ENCODE results near the gene TCF12. TPM values are rescaled to one million over a fixed set of nuclear protein-coding genes. Genes with fewer than 3 reads are reported as not detected.
"Not testable (repeated sequence)": the region's sequence is repeated elsewhere in the genome, so short reads cannot be mapped to it uniquely, and the experiment has no call there.

Gene TCF12
- polyA plus RNA-seq, 3 donors: 8.2 to 20.1 (median 16.6) TPM

DNA sequence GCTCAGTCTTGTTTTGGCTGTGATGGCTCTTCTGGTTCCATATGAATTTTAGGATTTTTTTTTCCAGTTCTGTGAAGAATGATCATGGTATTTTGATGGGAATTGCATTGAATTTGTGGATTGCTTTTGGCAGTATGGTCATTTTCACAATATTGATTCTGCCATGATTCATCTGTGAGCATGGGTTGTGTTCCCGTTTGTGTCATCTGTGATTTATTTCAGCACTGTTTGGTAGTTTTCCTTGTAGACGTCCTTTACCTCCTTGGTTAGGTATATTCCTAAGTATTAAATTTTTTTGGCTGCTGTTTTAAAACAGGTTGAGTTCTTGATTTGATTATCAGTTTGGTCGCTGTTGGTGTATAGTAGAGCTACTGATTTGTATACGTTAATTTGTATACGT, 18.5 kb downstream of the TCF12 start:
- WGBS, 3 donors: 85 to 95% (median 93%) methylated on average over 5 of the region's 5 CpGs
- H3K27ac ChIP-seq (ENCODE audit: low read depth, low read length): no peak overlapping the region

DNA sequence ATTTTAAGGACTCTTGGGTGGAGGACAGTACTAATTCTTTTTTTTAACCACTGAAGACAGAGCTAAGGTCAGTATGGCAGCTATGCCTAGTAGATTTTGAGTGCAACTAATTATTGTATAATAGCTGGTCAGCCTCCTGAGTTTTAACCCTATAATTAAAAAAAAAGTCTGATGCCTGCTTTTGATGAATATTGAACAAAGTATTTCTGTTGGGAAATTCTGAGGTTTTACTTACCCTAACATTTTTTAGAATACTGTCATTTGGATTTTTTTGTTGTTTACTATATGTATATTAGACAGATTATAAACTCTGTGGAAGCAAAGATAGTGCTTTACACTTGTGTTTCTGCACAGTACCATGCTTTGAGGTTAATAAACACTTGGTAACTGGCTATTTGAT, 20.8 kb downstream of the TCF12 start:
- no peak overlapping the region for H3K27ac ChIP-seq (ENCODE audit: low read depth, low read length)

GRCh38 chr15:56940388-56940787, 21.9 kb downstream of the TCF12 start:
- no peak overlapping the region for H3K27ac ChIP-seq (ENCODE audit: low read depth, low read length)

DNA sequence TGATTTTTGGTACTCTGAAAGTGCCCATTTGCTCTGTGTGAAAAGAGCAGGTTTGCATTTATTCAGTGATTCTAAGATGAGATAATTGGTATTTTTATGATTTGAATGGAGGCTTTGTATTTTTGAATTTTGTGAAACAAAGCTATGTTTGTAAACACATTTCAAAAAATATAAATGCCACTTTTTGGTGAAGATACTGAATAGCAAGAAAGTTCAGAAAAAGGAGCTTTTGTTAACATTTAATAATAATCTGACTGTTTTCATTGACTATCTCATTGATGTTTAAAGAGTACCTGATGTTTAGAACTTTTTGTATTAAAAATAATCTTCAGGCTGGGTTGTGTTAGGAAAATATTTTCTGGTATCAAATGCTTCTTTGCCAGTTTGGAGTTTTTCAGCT, 23.7 kb downstream of the TCF12 start:
- no peak overlapping the region for H3K27ac ChIP-seq (ENCODE audit: low read depth, low read length)

GRCh38 chr15:56943403-56943802, 25.0 kb downstream of the TCF12 start:
- 68 to 98% (median 84%) methylated on average over 1 of the region's 1 CpG for WGBS, 3 donors

GRCh38 chr15:56944485-56944884, 26.0 kb downstream of the TCF12 start:
- no peak overlapping the region for H3K27ac ChIP-seq (ENCODE audit: low read depth, low read length)
- WGBS, 3 donors: 26 to 90% (median 85%) methylated on average over 1 of the region's 1 CpG

More at GRCh38 chr15:56943403-56943802, 25.0 kb downstream of the TCF12 start:
- H3K27ac ChIP-seq (ENCODE audit: low read depth, low read length): no peak overlapping the region

- 95 to 100% (median 97%) methylated on average over 3 of the region's 3 CpGs for WGBS, 3 donors
Observed at GRCh38 chr15:56946150-56946549, 27.7 kb downstream of the TCF12 start.

GRCh38 chr15:56948000-56948763, 29.7 kb downstream of the TCF12 start:
- 91 to 95% (median 93%) methylated on average over 6 of the region's 6 CpGs for WGBS, 3 donors
- no peak overlapping the region for H3K27ac ChIP-seq (ENCODE audit: low read depth, low read length)

More at GRCh38 chr15:56946150-56946549, 27.7 kb downstream of the TCF12 start:
- no peak overlapping the region for H3K27ac ChIP-seq (ENCODE audit: low read depth, low read length)

GRCh38 chr15:56948764-56949101, 30.3 kb downstream of the TCF12 start:
- 92 to 96% (median 94%) methylated on average over 1 of the region's 1 CpG for WGBS, 3 donors
- H3K27ac ChIP-seq (ENCODE audit: low read depth, low read length): no peak overlapping the region

- WGBS, 3 donors: 97 to 99% (median 98%) methylated on average over 6 of the region's 6 CpGs
- H3K27ac ChIP-seq (ENCODE audit: low read depth, low read length): no peak overlapping the region
Observed at GRCh38 chr15:56950979-56951378, 32.5 kb downstream of the TCF12 start.

GRCh38 chr15:56953790-56954189, 35.3 kb downstream of the TCF12 start:
- 99 to 100% (median 100%) methylated on average over 1 of the region's 1 CpG for WGBS, 3 donors
- H3K27ac ChIP-seq (ENCODE audit: low read depth, low read length): no peak overlapping the region

- WGBS, 3 donors: 97 to 99% (median 98%) methylated on average over 5 of the region's 5 CpGs
- H3K27ac ChIP-seq (ENCODE audit: low read depth, low read length): not testable (repeated sequence)
Observed at GRCh38 chr15:56955011-56955410, 36.6 kb downstream of the TCF12 start.

DNA sequence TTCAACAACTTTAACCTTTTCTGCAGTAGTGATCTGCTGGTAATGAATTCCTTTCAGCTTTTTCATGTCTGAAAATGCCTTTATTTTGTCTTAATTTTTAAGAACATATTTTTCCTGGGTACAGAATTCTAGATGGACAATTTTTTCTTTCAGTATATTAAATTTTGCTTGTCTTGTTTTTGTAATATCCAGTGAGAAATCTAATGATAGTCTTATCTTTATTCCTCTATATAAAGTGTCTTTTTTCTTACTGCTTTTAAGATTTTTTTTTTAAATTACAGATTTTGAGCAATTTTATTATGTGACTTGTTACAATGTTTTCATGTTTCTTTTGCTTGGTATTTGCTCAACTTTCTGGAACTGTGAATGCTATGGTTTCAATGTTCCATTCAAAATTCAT, 38.1 kb downstream of the TCF12 start:
- no peak overlapping the region for H3K27ac ChIP-seq (ENCODE audit: low read depth, low read length)

GRCh38 chr15:56957812-56958406, 39.5 kb downstream of the TCF12 start:
- WGBS, 3 donors: 63 to 86% (median 71%) methylated on average over 5 of the region's 5 CpGs
- no peak overlapping the region for H3K27ac ChIP-seq (ENCODE audit: low read depth, low read length)

DNA sequence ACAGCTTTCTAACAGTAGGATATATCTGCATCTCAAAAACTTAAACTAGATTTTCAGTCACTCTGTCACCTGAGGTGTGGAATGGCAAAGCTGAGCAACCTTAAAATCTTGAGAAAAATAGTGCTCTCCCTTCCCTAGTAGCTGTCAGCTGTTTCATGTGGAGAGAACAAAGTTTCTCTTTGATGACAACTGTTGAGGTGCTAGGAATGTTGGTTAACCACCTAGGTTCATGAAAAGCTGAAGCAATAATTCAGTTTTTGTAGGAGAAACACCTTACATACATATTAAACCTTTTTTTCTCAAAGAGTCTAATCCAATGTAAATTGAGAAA, 40.8 kb downstream of the TCF12 start:
- no peak overlapping the region for H3K27ac ChIP-seq (ENCODE audit: low read depth, low read length)

DNA sequence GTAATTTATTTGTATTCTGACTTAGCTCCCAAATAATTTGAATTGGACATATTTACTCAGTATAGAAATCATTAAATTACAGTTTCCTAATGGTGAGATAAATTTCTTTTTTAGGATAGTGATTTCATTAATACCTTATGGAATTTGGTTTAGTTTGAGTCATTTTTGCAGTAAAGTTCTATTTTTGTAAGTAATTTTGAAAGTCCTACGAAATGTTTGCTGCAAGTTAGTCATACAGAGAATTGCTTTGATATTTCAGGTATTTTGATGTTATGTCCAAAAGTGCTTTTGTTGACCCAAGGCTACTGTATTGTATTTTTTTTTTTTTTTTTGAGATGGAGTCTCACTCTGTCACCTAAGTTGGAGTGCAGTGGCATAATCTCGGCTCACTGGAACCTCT, 41.7 kb downstream of the TCF12 start:
- no peak overlapping the region for H3K27ac ChIP-seq (ENCODE audit: low read depth, low read length)
- 94 to 99% (median 95%) methylated on average over 2 of the region's 2 CpGs for WGBS, 3 donors

DNA sequence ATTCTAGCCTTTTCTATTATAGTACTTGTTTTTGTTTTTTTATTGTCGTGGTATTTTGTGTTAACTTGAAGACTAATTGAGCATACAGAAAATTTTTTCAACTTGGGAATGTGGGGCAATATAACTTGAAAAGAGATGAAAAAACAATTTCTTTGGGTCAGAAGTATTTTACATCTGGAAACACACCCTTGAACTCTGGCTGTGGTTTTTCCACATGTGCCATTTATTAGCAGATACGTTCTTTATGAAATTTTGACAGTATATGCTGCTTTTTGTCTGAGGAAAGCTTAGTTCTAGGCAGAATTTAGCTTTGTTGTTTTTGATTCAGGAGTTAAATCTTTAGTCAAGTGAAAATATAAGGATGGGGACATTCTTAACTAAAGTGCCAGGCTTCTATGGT, 44.7 kb downstream of the TCF12 start:
- H3K27ac ChIP-seq (ENCODE audit: low read depth, low read length): no peak overlapping the region
- 66 to 80% (median 78%) methylated on average over 2 of the region's 2 CpGs for WGBS, 3 donors

DNA sequence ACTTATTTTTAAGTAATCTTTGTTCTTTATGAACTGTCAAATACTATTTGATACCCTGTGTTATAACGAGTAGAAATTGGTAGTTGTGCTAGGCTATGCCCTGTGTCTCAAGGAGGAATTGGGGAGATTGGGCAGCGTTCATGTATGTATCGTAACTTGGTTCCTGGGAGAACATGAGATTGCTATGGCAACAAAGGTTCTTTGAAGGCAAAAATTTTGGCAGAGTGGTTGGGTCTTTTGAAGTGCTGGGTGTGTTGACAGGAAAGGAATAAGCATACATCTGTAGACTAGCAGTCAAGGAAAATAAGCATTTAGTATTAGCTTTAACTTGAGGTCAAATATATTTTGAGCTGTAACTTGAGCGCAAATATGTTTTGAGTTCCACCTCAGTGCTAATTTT, 45.3 kb downstream of the TCF12 start:
- H3K27ac ChIP-seq (ENCODE audit: low read depth, low read length): no peak overlapping the region
- WGBS, 3 donors: 77 to 84% (median 82%) methylated on average over 4 of the region's 4 CpGs

DNA sequence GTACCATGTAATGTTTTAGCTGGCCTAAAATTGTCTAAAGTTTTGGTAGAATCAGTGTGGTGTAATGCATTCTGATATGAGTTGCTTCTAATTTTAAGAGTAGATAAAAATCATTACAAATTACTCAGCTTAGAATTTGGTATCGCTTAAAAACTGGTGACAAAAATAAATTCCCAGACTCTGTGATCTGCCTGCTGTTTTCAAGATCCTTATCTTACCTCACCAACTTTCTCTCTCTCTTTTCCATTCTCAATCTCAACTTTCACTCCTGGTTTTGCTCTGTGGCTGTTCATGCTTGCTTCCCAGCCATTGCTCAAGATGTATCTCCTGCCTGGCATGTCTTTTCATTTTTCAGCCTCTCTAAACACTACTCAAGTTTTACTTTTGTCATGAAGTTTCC, 45.7 kb downstream of the TCF12 start:
- WGBS, 3 donors: 65 to 82% (median 76%) methylated on average over 1 of the region's 1 CpG
- no peak overlapping the region for H3K27ac ChIP-seq (ENCODE audit: low read depth, low read length)

- no peak overlapping the region for H3K27ac ChIP-seq (ENCODE audit: low read depth, low read length)
- 24 to 91% (median 84%) methylated on average over 1 of the region's 1 CpG for WGBS, 3 donors
Observed at GRCh38 chr15:56965231-56966013, 47.0 kb downstream of the TCF12 start.

Measured in adipose tissue (tissue), 3 donors.